Hematopoietic multipotent progenitor cell treated with erythropoietin and hydrocortisone succinate and interleukin-3 and kit ligand, for 15 days (in vitro differentiated cells): Measurements from ENCODE around the gene ZFYVE9.
"Not testable (repeated sequence)": the region's sequence is repeated elsewhere in the genome, so short reads cannot be mapped to it uniquely, and the experiment has no call there.

Experiments
- DNase-seq: peaks from one replicate; pipeline ENCODE4 v3.0.0-alpha.2; 2015; ENCODE audit warnings: low spot score

ZFYVE9 gene

DNA sequence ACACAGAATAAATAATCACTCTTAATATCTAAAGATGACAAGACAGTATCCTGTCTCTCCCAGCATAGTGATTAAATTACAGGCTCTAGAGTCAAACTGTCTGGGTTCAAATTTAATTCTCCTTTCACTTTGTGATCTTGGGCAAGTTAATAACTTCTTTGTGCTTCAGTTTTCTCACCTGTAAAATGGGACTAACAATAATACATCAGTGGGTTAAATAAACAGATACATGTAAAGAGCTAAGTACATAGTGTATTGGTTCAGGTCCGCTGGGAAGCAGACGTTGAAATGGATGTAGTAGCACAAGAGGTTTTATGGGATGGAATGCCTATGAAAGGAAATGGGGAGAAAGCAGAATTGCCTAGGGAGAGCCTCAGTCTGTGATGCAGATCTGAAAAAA, 10.7 kb downstream of the ZFYVE9 start:
- no peak for DNase-seq

DNA sequence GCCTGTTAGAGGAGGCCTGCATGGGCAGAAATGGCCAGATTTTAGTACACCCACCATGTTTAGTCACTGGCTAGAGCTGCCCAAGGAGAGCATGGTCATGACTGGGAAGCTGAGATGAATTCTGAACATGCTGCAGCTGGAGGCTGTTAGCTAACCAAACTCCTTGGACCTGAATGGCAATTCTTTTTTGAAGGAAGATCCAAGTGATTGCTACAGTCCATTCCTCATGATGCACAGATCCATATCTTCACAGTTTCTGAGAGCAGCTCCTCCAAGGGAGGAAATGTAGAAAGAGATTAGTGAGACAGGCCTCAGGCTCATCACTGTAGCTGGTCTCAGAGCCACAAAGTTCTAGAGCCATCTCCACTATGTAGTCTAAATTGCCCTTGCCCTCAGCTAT, 11.1 kb downstream of the ZFYVE9 start:
- no peak for DNase-seq

DNA sequence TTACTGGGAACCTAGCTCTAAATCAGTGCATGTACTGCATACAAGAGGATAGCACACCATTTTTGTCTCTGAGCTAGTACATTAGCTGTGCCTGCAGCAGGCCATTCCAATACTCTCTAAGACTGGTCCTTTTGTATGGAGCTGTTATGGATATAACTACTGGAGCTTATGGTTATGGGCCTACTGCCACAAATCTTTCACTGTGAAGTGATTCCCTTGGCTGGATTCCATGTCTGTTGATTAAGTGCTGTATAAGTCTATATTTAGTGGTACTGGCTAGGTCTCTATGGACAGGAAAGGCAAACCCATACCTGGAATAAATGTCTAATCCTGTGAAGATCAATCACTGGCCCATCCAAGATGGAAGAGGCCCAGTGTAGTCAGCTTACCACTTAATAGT, 12.0 kb downstream of the ZFYVE9 start:
- no peak for DNase-seq

GRCh38 chr1:52156460-52156859, 14.6 kb downstream of the ZFYVE9 start:
- DNase-seq, result no peak

- no peak for DNase-seq
Measured at GRCh38 chr1:52157582-52157981, 15.7 kb downstream of the ZFYVE9 start.

DNA sequence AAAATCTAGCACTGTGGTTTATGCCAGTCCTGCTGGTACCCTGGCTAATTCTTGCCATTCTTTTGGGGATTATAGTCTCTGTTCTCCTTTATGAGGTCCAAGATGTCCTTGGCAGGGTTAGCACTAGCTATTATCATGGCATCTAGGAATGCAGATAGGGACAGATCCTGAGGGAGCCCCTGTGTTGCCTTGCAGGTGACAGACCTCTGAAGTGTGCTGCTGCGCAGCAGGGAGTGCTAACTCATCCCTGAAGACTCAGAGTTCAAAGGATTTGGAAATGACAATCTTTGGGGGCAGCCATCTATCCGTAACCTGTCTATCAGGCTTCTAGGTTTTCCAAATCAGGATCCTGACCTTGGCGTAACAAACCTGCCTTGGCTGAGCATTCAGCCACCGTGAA, 16.3 kb downstream of the ZFYVE9 start:
- no peak for DNase-seq

DNA sequence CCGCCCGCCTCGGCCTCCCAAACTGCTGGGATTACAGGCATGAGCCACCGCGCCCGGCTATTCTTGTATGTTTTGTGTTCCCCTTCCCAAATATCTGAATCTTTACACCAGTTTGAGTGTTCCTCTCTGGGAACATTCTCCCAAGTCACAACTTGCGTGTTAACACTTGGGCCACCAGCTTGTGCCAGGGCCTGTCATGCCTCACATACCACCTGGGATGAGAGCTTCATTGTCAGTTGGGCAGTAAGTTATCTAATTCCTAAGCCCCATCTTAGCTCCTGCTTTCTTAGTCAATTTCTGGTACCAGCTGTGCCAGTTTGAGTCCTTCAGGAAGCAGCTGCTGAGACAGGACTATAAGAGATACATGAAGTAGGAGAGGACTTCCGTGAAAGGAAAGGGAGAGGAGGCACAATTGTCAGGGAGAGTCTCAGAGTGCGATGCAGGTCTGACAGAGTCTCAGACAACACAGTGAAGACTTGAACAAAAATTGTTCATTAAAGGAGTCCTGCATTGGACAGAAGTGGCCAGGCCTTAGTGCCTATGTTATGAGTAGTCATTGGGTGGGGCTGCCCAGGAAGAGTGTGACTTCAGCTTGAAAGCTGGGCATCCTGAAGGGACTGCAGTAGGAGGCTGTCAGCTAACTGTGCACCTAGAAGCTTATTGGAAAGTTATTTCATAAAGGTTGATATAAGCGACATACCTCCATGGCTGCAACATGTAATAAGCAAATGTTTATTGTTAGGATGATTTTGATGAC, 17.3 kb downstream of the ZFYVE9 start:
- DNase-seq, result no peak

DNA sequence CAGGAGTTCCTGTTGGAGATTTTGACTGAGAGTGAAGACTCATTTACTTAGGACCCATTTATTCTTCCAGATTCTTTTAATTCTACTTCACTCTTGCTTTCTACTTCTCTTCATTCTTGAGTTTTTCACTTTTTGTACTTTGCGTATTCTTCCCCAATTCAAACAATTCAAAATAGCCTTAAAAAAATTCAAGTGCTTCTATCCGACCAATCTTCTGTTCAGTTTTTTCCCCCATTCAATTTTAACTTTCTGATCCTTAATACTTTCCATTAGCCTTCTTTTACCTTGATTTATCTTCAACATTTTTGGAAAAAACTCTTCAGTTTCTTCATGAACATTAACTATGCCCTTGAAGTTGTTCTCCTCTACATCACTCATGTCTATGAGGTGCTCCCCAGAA, 21.1 kb downstream of the ZFYVE9 start:
- DNase-seq, result no peak

DNA sequence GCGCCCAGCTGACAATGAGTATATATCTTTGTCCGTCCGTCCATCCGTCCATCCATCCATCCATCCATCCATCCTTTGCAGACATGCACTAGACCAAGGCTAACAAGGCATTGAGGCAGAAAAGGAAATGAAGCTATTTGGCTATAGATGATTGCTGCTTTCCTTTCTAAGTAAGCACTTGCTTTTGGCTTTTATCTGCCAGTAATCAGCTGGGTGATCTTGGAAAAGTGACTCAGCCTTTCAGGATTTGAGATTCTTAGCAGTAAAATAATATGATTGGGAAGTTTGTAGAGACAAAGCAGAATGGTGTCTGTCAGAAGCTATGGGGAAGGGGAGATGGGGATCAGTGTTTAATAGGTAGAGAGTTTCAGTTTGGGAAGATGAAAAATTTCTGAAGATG, 22.7 kb downstream of the ZFYVE9 start:
- no peak for DNase-seq

DNA sequence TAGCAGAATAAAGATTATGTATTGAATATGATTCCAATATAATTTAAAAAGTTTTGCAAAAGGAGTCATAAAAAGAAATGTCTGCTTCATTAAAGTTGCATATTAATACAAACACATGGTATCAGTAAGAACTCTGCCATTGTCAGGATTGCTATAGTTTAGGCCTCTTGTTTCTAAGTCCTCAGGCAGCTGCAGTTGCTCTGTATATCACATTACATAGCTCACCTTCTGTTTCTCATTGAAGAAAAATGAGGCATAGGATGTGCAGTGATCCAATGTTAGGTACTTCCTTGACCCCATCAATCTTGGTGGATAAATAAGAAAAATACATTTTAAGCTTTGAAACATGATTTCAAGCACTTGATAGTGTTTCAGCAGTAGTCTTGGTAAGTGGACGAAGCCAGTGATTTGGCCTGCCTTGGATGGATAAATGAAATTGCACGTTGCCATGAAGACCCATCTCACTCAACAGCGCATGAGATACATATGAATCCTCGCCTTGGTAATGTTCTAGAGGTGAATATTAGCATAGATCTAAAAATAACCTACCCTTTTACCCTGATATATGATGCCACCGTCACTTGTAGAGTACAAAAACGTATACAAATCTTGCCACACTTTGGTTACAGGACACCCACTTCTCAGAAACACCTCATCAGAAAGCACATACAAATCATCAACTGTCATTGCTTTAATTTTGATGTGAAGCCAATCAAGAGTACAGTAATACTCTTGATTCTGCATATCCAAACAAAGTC, 25.3 kb downstream of the ZFYVE9 start:
- DNase-seq, result no peak

GRCh38 chr1:52168373-52169080, 26.6 kb downstream of the ZFYVE9 start:
- DNase-seq, result no peak

GRCh38 chr1:52171149-52171548, 29.3 kb downstream of the ZFYVE9 start:
- not testable (repeated sequence) for DNase-seq

- no peak for DNase-seq
Measured at GRCh38 chr1:52179073-52179472, 37.2 kb downstream of the ZFYVE9 start.

GRCh38 chr1:52180176-52180575, 38.3 kb downstream of the ZFYVE9 start:
- no peak for DNase-seq

- not testable (repeated sequence) for DNase-seq
Measured at GRCh38 chr1:52181759-52182158, 39.9 kb downstream of the ZFYVE9 start.

GRCh38 chr1:52182328-52182727, 40.4 kb downstream of the ZFYVE9 start:
- DNase-seq, result not testable (repeated sequence)

DNA sequence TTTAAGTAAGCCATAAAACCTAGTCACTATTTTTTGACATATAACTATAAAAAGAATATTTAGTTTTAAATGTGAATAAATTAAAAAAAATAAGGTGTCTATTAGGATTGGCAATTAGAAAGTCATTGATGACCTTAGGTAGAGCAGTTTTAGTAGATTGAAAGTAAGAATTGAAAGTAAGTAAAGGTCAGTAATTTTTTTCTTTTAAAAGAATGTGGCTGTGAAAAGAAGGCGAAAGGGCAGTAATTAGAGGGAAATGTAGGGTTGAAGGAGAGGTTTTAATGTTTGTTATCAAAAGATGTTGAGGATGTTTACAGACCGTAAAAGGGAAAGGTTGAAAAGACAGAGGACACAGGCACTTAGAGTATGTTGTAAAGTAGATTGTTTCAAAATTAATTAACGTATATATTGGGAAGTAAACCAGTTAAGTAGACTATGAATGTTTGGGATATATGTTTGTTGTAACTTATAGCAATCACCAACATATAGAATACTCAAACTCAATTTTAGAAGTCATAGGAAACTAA, 41.0 kb downstream of the ZFYVE9 start:
- DNase-seq, result no peak

GRCh38 chr1:52186449-52186848, 44.6 kb downstream of the ZFYVE9 start:
- DNase-seq, result no peak

DNA sequence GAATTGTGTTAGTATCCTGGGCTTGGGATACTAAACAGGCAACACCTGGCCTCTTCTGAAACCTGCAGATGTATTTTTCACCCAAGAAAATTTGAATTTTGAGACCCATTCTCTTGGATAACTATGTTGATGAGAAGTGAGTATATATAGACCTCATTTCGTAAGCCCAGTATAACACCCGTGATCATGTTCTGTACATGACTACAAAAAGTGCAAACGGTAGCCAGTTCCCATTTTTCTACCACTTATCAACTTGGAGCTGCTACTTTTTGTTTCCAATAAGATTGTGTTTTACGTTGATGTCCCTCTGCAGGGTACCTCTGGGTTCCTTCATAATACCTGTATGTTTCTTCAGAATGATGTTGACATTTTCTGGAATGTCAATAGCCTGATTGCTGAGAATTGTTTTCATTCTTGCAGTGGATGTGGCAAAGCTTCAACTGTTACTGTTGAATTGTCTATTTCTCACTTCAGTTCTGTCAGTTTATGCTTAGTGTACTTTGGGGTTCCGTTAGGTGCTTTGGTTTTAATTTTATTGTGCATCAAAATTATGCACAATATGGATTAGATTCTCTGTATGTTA, 48.1 kb downstream of the ZFYVE9 start:
- no peak for DNase-seq

- no peak for DNase-seq
Measured at GRCh38 chr1:52190500-52191252, 48.8 kb downstream of the ZFYVE9 start.

GRCh38 chr1:52191395-52191965, 49.6 kb downstream of the ZFYVE9 start:
- DNase-seq, result no peak
